Measurements from ENCODE around the gene GTF3C5.

- no peak for TF ChIP-seq CTCF (IDR thresholded peaks at IDR 0.05; ENCODE audit: insufficient read depth, low read length, poor library complexity, severe bottlenecking)
- TF ChIP-seq EZH2phosphoT487 (conservative IDR thresholded peaks at IDR 0.05; ENCODE audit: low read length) = no peak
These were observed 39.2 kb upstream of the GTF3C5 start for GRCh38 chr9:132991351-132992300.

Measured in SU-DHL-6 (cell line).